Heart right ventricle (tissue), 16 donors: ENCODE results near the gene SLC36A4. TPM values are rescaled to one million over a fixed set of nuclear protein-coding genes. Genes with fewer than 3 reads are reported as not detected.

Source experiments
- ATAC-seq, 8 donors: fragments of 200-7000 bp; cut with Tn5 transposase; one replicate each; pipeline ENCODE4 v1.9.1; 2020; ENCODE audit warnings: mild to moderate bottlenecking in 8 of 8, moderate library complexity in 8 of 8, moderate number of reproducible peaks in 1 of 8
- DNase-seq, 2 donors: peaks; one replicate each; pipeline ENCODE4 v3.0.0-alpha.2; 2020
- H3K27ac ChIP-seq, 10 donors: fragments of 200-600 bp; sonication (generic) in 2 of 10; one replicate each; pipeline versions ENCODE4 v1.5.0 to v1.8.0; 2020 to 2022; ENCODE audit warnings: mild to moderate bottlenecking in 3 of 10
- H3K27me3 ChIP-seq, 7 donors: fragments of 200-600 bp; one replicate each; pipeline ENCODE4 v1.8.0; 2021 to 2022; ENCODE audit warnings: mild to moderate bottlenecking in 2 of 7
- H3K36me3 ChIP-seq, 9 donors: fragments of 200-600 bp; sonication (generic) in 1 of 9; one replicate each; pipeline versions ENCODE4 v1.5.0 to v1.8.0; 2020 to 2022; ENCODE audit warnings: mild to moderate bottlenecking in 2 of 9
- H3K4me1 ChIP-seq, 9 donors: fragments of 200-600 bp; sonication (generic) in 1 of 9; one replicate each; pipeline versions ENCODE4 v1.5.0 to v1.8.0; 2020 to 2022; ENCODE audit warnings: mild to moderate bottlenecking in 4 of 9
- H3K4me3 ChIP-seq, 10 donors: fragments of 200-600 bp; sonication (generic) in 2 of 10; one replicate each; pipeline versions ENCODE4 v1.5.0 to v1.8.0; 2020 to 2022; ENCODE audit warnings: mild to moderate bottlenecking in 7 of 10, moderate library complexity in 2 of 10
- H3K9me3 ChIP-seq, 11 donors: fragments of 200-600 bp in 10 of 11; sonication (generic) in 2 of 11; one replicate each; pipeline versions ENCODE4 v1.5.0 to v1.8.0; 2013 to 2022; ENCODE audit warnings: mild to moderate bottlenecking in 2 of 11, control low read depth in 1 of 11, moderate library complexity in 1 of 11
- CTCF ChIP-seq, 9 donors: fragments of 200-600 bp; sonication (generic) in 2 of 9; IDR thresholded peaks; one replicate each; pipeline versions ENCODE4 v1.5.0 to v1.8.0; 2021 to 2022; ENCODE audit warnings: antibody characterized with exemption in 9 of 9, mild to moderate bottlenecking in 5 of 9, moderate library complexity in 1 of 9
- WGBS, 2 donors: extraction: QIAGEN DNeasy Blood & Tissue Kit; methylation state at CpG; one replicate each; pipeline ENCODE4 v1.1.7; 2013; ENCODE audit warnings: inconsistent platforms in 1 of 2; 5-methylcytosine and 5-hydroxymethylcytosine counted together
- intact Hi-C, 10 donors: fragments of 100-400 bp; cut with DNase I; formaldehyde crosslinking; loops; one replicate each; pipeline versions ENCODE4 v1.11.1 to v1.14.2; 2022
- polyA plus RNA-seq, 2 donors: library from polyadenylated mRNA; stranded (reverse); fragments of 200-250 nt; gene quantifications; one replicate each; pipeline ENCODE4 v1.2.3, GENCODE V29; 2013
- total RNA-seq, 10 donors: library from RNA; stranded (reverse); fragmentation: NEBNext Ultra II Directional in 3 of 10; extraction: Animal tissue kit (Norgen Biotek cat#: 25700) in 3 of 10; gene quantifications; one replicate each; pipeline versions ENCODE4 v1.2.1 to v1.2.4, GENCODE V29; 2021 to 2023
- donor health status: Arrhythmogenic right ventricular cardiomyopathy.
- donor health status: ischemic (EF 13 %, LVEDD 7.1; RV severe dilation, severe dysfunction).
- donor health status: healthy with polysubstance abuse.
- donor health status: DM: no; HTN: yes; CAD: no.
- donor health status: DM: no; HTN: no; CAD: no.
- donor health status: ischemic (EF 25% LVEDD 6.9; RV normal size, moderate dysfunction).
- donor health status: ischemic (EF 25% LVEDD 5.7; RV mildly dilated, moderate dysfunction).
- donor health status: healthy.
- donor health status: DM: yes; HTN: yes; CAD: no.
- donor health status: Ischemic cardiomyopathy.
- donor health status: ischemic (EF 35%, LVEDD 5.7; RV mildly dilated, moderate dysfunction).
- donor health status: nonischemic (EF 11% LVEDD 7.7; RV severe dilation, severe dysfunction).
- donor health status: DM: yes; HTN: yes; CAD: no.
- donor health status: PGD.
- donor health status: ischemic (EF 29% LVEDD 5.4; RV normal size, mild dysfunction).
- donor health status: nonischemic (EF 23%, LVEDD 6.1; RV moderate dilation, normal function).

Gene SLC36A4
- total and polyA plus RNA-seq, 12 donors, result 3.1 to 11.4 (median 7.1) TPM

- WGBS, 2 donors, result 71% methylated on average over 1 of the region's 1 CpG
- ATAC-seq, result no peak
- intact Hi-C loops, result no loop called here
- peaks cover 0 to 19% (median 12%) of the 10 kb centered on the region in 11 donors for H3K9me3 ChIP-seq
- H3K4me3 ChIP-seq, result no peak overlapping the region
- no peak overlapping the region for H3K27ac ChIP-seq
- peaks cover 0 to 4% (median 0%) of the 10 kb centered on the region in 7 donors for H3K27me3 ChIP-seq
- no peak for TF ChIP-seq CTCF (IDR thresholded peaks at IDR 0.05)
- no peak for DNase-seq
- no peaks in the 10 kb centered on the region for H3K4me1 ChIP-seq
- no peaks in the 10 kb centered on the region for H3K36me3 ChIP-seq
Observed at GRCh38 chr11:93208663-93209270, 11.0 kb upstream of the SLC36A4 start.

- no peak for TF ChIP-seq CTCF (IDR thresholded peaks at IDR 0.05)
- WGBS, 2 donors, result 87% methylated on average over 1 of the region's 1 CpG
- intact Hi-C loops, result loop anchor here in 1 of 10 donors (10.0 kb wide), 1 partner anchor 65 kb away; no protein-coding TSS in a partner anchor
Observed at GRCh38 chr11:93199616-93200015, 1.8 kb upstream of the SLC36A4 start.

DNA sequence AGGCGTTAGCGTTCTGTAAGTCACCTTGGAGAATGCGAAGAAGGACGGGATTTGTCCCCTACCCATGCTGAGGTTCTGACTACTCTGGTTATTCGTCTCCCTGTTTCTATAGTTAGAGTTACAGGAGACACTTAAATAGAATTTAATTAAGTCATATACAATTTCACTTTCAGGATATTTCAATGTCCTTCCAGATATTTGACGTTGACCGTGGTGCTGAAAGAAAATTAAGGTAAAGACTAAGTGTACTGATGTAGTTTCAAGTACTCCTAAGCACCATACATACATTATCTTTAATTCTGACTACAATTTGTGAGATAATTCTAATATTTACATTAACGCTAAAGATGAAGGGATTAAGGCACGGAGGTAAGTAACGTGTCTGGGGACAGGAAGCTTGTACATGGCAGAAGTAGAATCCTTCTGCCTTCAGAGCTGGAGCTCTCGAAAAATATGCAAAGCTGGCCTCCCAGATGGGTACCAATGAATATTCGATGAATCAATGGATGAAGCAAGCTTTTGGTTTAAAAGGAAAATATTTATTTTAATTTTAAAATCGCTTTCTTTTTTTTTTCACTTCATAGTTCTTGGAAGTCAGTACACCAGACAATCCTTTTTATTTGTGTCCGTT, 539 bp upstream of the SLC36A4 start:
- Histone ChIP-seq H3K4me3 (peak overlapping the region; percentile 76 to 88 (median 80)), H3K4me1 (peaks cover 0 to 44% (median 0%) of the 10 kb centered on the region in 9 donors), H3K9me3 (no peaks in the 10 kb centered on the region), H3K27me3 (no peaks in the 10 kb centered on the region), H3K27ac (peak overlapping the region in 9 of 10 donors; percentile 88 to 99 (median 91)), H3K36me3 (no peaks in the 10 kb centered on the region)
- DNase-seq, result no peak
- intact Hi-C loops, result loop anchor here in 1 of 10 donors (10.0 kb wide), 1 partner anchor 64 kb away; no protein-coding TSS in a partner anchor
- TF ChIP-seq CTCF (IDR thresholded peaks at IDR 0.05), result no peak
- ATAC-seq, result peak in 2 of 8 donors; percentile 3
- WGBS, 2 donors, result 17 to 21% methylated on average over 14 of the region's 14 CpGs

More at GRCh38 chr11:93199616-93200015, 1.8 kb upstream of the SLC36A4 start:
- Histone ChIP-seq H3K27me3 (peaks cover 0 to 1% (median 0%) of the 10 kb centered on the region in 7 donors), H3K9me3 (no peaks in the 10 kb centered on the region), H3K36me3 (no peaks in the 10 kb centered on the region), H3K27ac (peak overlapping the region in 1 of 10 donors; percentile 62), H3K4me3 (no peak overlapping the region), H3K4me1 (peaks cover 0 to 31% (median 0%) of the 10 kb centered on the region in 9 donors)
- DNase-seq (no peak), ATAC-seq (no peak)

DNA sequence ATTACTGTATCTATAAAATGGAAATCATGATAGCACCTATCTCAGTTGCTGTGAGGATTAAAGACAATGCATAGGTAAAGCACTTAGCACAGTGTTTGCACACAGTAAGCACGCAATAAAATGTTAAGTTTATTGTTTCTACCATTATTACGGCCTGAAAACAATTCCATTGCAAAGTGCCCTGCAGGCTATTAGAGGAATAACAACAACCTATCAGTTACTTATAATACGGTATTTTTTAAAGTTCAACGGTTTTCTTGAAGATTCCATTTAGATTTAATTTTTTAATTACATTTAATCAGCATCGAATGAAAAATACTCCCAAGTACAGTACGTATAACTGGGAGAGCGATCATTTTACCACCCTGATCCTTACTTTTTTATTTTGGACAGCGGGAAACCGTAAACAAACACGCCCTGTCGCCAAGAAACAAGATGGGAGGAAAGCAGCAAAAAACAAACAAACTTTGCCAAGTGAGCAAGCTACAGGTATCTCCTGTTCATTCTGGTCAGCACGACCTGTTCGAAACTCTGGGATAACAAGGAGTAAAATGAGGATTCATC, 893 bp downstream of the SLC36A4 start:
- Histone ChIP-seq H3K4me3 (peak overlapping the region; percentile 76 to 88 (median 80)), H3K9me3 (no peaks in the 10 kb centered on the region), H3K27ac (peak overlapping the region; percentile 88 to 99 (median 91)), H3K4me1 (peaks cover 0 to 52% (median 0%) of the 10 kb centered on the region in 9 donors), H3K36me3 (no peaks in the 10 kb centered on the region), H3K27me3 (no peaks in the 10 kb centered on the region)
- intact Hi-C loops, result loop anchor here in 1 of 10 donors (10.0 kb wide), 1 partner anchor 62 kb away; no protein-coding TSS in a partner anchor
- ATAC-seq (peak in 1 of 8 donors; percentile 2), DNase-seq (no peak)
- WGBS, 2 donors, result 13 to 14% methylated on average over 13 of the region's 13 CpGs
- TF ChIP-seq CTCF (IDR thresholded peaks at IDR 0.05), result peak in 6 of 9 donors; percentile 12 to 46 (median 42)
